GM18907 (cell line): ENCODE results near the gene CCDC28B.

Experiments used
- ATAC-seq: cut with Tn5 transposase; IDR thresholded peaks from one replicate; pipeline ENCODE4 v1.9.1; 2021; ENCODE audit warnings: mild to moderate bottlenecking, moderate library complexity; ENCODE audit not compliant: unreplicated experiment

CCDC28B gene

GRCh38 chr1:32192220-32192948 is 8.0 kb upstream of the CCDC28B start:
- ATAC-seq: no peak

- no peak for ATAC-seq
These were observed 5.4 kb upstream of the CCDC28B start for GRCh38 chr1:32194984-32195383.

GRCh38 chr1:32195531-32195930 is 4.9 kb upstream of the CCDC28B start:
- ATAC-seq: no peak

- ATAC-seq: no peak
These were observed 4.2 kb upstream of the CCDC28B start for GRCh38 chr1:32195972-32196823.

- no peak for ATAC-seq
These were observed 3.3 kb upstream of the CCDC28B start for GRCh38 chr1:32197074-32197473.

GRCh38 chr1:32197837-32198236 is 2.6 kb upstream of the CCDC28B start:
- no peak for ATAC-seq

GRCh38 chr1:32198237-32199042 is 2.0 kb upstream of the CCDC28B start:
- no peak for ATAC-seq

- no peak for ATAC-seq
These were observed 1.2 kb upstream of the CCDC28B start for GRCh38 chr1:32199043-32199716.

GRCh38 chr1:32199717-32200072 is 700 bp upstream of the CCDC28B start:
- ATAC-seq: no peak

- ATAC-seq: peak; percentile 38
These were observed 838 bp downstream of the CCDC28B start for GRCh38 chr1:32201011-32201855.

GRCh38 chr1:32204943-32205361 is 4.6 kb downstream of the CCDC28B start:
- ATAC-seq: no peak

- peak; percentile 45 for ATAC-seq
These were observed 5.3 kb downstream of the CCDC28B start, which contains the start of gene IQCC for GRCh38 chr1:32205401-32206370. Gene IQCC, plus strand, starts transcription at chr1:32205671. Its CDS starts 11 bp downstream, at chr1:32205682.

GRCh38 chr1:32208469-32208868 is 8.1 kb downstream of the CCDC28B start:
- no peak for ATAC-seq

GRCh38 chr1:32208891-32209328 is 8.5 kb downstream of the CCDC28B start, which contains the start of gene DCDC2B:
Gene DCDC2B, plus strand, starts transcription at chr1:32209089. Its CDS starts 5 bp downstream, at chr1:32209094.
- no peak for ATAC-seq

- ATAC-seq: no peak
These were observed 15.5 kb downstream of the CCDC28B start for GRCh38 chr1:32215629-32216480.

GRCh38 chr1:32216566-32216965 is 16.2 kb downstream of the CCDC28B start:
- ATAC-seq: no peak

GRCh38 chr1:32219022-32219421 is 18.6 kb downstream of the CCDC28B start:
- no peak for ATAC-seq
